Right lobe of liver (tissue), 6 donors: ENCODE measurements around the gene DNMT3L. TPM values are rescaled to one million over a fixed set of nuclear protein-coding genes. Genes with fewer than 3 reads are reported as not detected.
A peak's percentile ranks its signal among the peaks of the same experiment; 100 is the strongest.

ENCODE experiments used
- ATAC-seq, 4 donors: fragments of 200-7000 bp; cut with Tn5 transposase; one replicate each; pipeline ENCODE4 v1.9.1; 2020; ENCODE audit warnings: mild to moderate bottlenecking in 4 of 4, moderate library complexity in 4 of 4
- DNase-seq, 3 donors: peaks; one replicate each; pipeline ENCODE4 v3.0.0-alpha.2; 2020
- H3K27ac ChIP-seq, 3 donors: fragments of 200-600 bp; one replicate each; pipeline ENCODE4 v1.8.0; 2022
- H3K27me3 ChIP-seq, 2 donors: fragments of 200-600 bp; one replicate each; pipeline ENCODE4 v1.8.0; 2022
- H3K36me3 ChIP-seq, 4 donors: fragments of 200-600 bp; sonication (generic) in 1 of 4; one replicate each; pipeline versions ENCODE4 v1.5.1 to v1.8.0; 2017 to 2022; ENCODE audit warnings: control low read depth in 1 of 4
- H3K4me1 ChIP-seq, 4 donors: fragments of 200-600 bp; sonication (generic) in 1 of 4; one replicate each; pipeline versions ENCODE4 v1.5.1 to v1.8.0; 2017 to 2022; ENCODE audit warnings: control low read depth in 1 of 4
- H3K4me3 ChIP-seq, 3 donors: fragments of 200-600 bp; one replicate each; pipeline ENCODE4 v1.8.0; 2022
- H3K9me3 ChIP-seq, 4 donors: fragments of 200-600 bp; sonication (generic) in 1 of 4; one replicate each; pipeline versions ENCODE4 v1.5.1 to v1.8.0; 2017 to 2022; ENCODE audit warnings: control low read depth in 1 of 4
- CTCF ChIP-seq, 4 donors: fragments of 200-600 bp in 3 of 4; fragments of 450-650 bp in 1 of 4; IDR thresholded peaks; one replicate each; pipeline versions ENCODE4 v1.5.1 to v1.8.0; 2016 to 2022; ENCODE audit warnings: antibody characterized with exemption in 4 of 4, mild to moderate bottlenecking in 2 of 4
- POLR2A ChIP-seq: fragments of 450-650 bp; IDR thresholded peaks from one replicate; pipeline ENCODE4 v1.6.1; 2017; ENCODE audit warnings: antibody characterized with exemption, mild to moderate bottlenecking
- WGBS: methylation state at CpG from one replicate; pipeline ENCODE4 v1.1.6; 2018; ENCODE audit warnings: low coverage, low lambda C conversion rate; ENCODE audit not compliant: insufficient coverage; ENCODE audit errors: missing lambda C conversion rate; 5-methylcytosine and 5-hydroxymethylcytosine counted together
- intact Hi-C, 2 donors: fragments of 100-400 bp; cut with DNase I; formaldehyde crosslinking; loops; one replicate each; pipeline versions ENCODE4 v1.11.2 to v1.14.1; 2022
- total RNA-seq, 6 experiments: library from RNA; depleted of rRNA in 2 of 6; stranded (reverse); fragments of >200 nt in 2 of 6; fragmentation: NEBNext Ultra II Directional in 3 of 6; extraction: Animal tissue kit (Norgen Biotek cat#: 25700) in 3 of 6; gene quantifications; one replicate each; pipeline versions ENCODE4 v1.1.0 to v1.2.4, GENCODE V29; 2016 to 2023
- donor health status: DM: no; HTN: yes; CAD: no.
- donor health status: DM: no; HTN: no; CAD: no.
- donor health status: DM: no; HTN: no; CAD: no.
- donor health status: DM: no; HTN: yes; CAD: no.
- donor health status: DM: no; HTN: yes; CAD: no.

The DNMT3L gene
- total RNA-seq, 6 experiments from 2014 or later, result 0.29 to 2.3 (median 1.4) TPM; not detected in 3

GRCh38 chr21:44282370-44282769 is 20.7 kb upstream of the DNMT3L start:
- ATAC-seq (no peak), DNase-seq (peak in 1 of 3 donors; percentile 40)
- intact Hi-C loops, result no loop called here
- no peaks in the 10 kb centered on the region for H3K27me3 ChIP-seq
- H3K4me3 ChIP-seq, result no peak overlapping the region
- H3K27ac ChIP-seq, result no peak overlapping the region
- 100% methylated on average over 1 of the region's 9 CpGs for WGBS
- no peaks in the 10 kb centered on the region for H3K9me3 ChIP-seq
- peaks cover 0 to 3% (median 0%) of the 10 kb centered on the region in 4 donors for H3K4me1 ChIP-seq
- TF ChIP-seq CTCF (IDR thresholded peaks at IDR 0.05) (no peak), POLR2A (no peak)
- H3K36me3 ChIP-seq, result no peaks in the 10 kb centered on the region

DNA sequence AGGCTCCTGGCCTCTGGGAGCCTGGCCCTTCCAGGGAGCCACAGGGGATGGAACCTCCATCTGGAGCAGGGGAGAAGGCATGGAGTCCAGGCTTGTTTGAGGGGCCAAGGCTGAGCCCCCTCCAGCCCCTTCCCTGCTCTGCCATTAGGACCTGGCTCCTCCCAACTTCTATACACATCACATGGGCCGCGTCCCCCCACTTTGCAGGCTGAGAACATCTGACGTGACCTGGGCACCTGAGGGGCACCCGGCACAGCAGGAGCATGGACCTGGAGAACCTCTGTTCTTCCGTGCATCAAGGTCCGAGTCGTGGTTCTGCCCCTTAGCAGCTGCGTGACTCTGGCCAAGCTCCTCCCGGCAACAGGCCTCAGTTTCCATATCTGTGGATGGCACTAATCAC is 20.1 kb upstream of the DNMT3L start:
- H3K36me3 ChIP-seq, result no peaks in the 10 kb centered on the region
- intact Hi-C loops, result no loop called here
- ATAC-seq (no peak), DNase-seq (peak in 1 of 3 donors; percentile 36)
- H3K4me3 ChIP-seq, result no peak overlapping the region
- H3K4me1 ChIP-seq, result peaks cover 0 to 3% (median 0%) of the 10 kb centered on the region in 4 donors
- WGBS, result 89% methylated on average over 9 of the region's 9 CpGs
- no peaks in the 10 kb centered on the region for H3K27me3 ChIP-seq
- TF ChIP-seq POLR2A, result no peak
- no peaks in the 10 kb centered on the region for H3K9me3 ChIP-seq
- H3K27ac ChIP-seq, result no peak overlapping the region

DNA sequence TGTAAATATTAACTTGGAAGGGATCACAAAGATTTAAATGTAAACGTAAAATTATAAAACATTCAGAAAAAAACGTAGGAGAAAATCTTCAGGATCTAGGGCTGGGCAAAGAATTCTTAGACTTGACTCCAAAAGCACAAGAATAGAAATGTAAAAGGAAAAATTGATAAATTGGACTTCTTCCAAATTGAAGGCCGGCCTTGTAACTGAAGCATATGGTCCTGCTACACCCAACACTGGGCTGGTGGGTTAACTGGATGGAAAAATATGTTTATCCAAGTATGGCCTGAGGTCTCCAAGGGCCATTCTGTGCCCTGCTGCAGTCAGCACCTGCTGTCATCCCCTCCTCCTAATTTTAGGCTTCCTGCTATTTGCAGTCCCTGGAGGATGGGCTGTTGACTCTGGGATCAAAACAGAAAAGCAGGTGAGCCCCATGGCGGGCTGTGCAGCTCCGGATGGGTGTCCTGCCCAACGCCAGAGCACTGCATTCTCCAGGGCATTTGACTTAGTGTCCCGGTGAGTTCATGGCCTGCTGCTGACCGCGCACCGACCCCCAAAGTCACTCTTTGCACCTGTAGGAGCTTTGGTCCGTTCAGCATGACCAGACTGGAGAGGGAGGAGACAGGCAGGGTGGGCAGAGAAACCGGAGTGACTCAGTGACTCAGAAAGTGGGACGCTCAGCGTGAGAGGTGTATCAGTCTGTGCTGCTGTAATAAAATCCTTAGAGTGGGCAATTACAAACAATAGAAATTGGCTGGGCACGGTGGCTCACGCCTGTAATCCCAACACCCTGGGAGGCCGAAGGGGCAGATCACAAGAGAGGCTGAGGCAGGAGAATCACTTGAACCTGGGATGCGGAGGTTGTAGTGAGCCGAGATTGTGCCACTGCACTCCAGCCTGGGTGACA is 17.9 kb upstream of the DNMT3L start:
- Histone ChIP-seq H3K4me1 (no peaks in the 10 kb centered on the region), H3K9me3 (no peaks in the 10 kb centered on the region), H3K36me3 (no peaks in the 10 kb centered on the region), H3K4me3 (no peak overlapping the region), H3K27me3 (no peaks in the 10 kb centered on the region), H3K27ac (no peak overlapping the region)
- WGBS, result 89% methylated on average over 13 of the region's 19 CpGs
- TF ChIP-seq POLR2A, result no peak
- TF ChIP-seq CTCF (IDR thresholded peaks at IDR 0.05), result no peak
- no peak for ATAC-seq
- peak in 1 of 3 donors; percentile 15 for DNase-seq
- intact Hi-C loops, result no loop called here

GRCh38 chr21:44275041-44275440 is 13.3 kb upstream of the DNMT3L start:
- WGBS, result 63% methylated on average over 5 of the region's 5 CpGs
- Histone ChIP-seq H3K4me3 (no peak overlapping the region), H3K9me3 (no peaks in the 10 kb centered on the region), H3K27ac (no peak overlapping the region), H3K36me3 (no peaks in the 10 kb centered on the region), H3K27me3 (no peaks in the 10 kb centered on the region), H3K4me1 (no peaks in the 10 kb centered on the region)
- no peak for TF ChIP-seq CTCF (IDR thresholded peaks at IDR 0.05)
- intact Hi-C loops, result no loop called here
- ATAC-seq, result no peak
- no peak for DNase-seq

- intact Hi-C loops, result no loop called here
- peak in 1 of 4 donors; percentile 41 for ATAC-seq
- no peak for TF ChIP-seq POLR2A
- TF ChIP-seq CTCF (IDR thresholded peaks at IDR 0.05), result no peak
Observed at GRCh38 chr21:44273046-44273445, 11.3 kb upstream of the DNMT3L start.

More at GRCh38 chr21:44273046-44273445, 11.3 kb upstream of the DNMT3L start:
- peak in 1 of 3 donors; percentile 40 for DNase-seq
- Histone ChIP-seq H3K4me1 (no peaks in the 10 kb centered on the region), H3K4me3 (no peak overlapping the region), H3K27ac (no peak overlapping the region), H3K9me3 (no peaks in the 10 kb centered on the region), H3K27me3 (no peaks in the 10 kb centered on the region), H3K36me3 (no peaks in the 10 kb centered on the region)
- WGBS, result 100% methylated on average over 1 of the region's 7 CpGs
